NCI-H1092 treated with DMSO at 0.1 percent for 48 hours (cell line): ENCODE data around the gene FNBP1.

Experiments
- DNase-seq: peaks from one replicate; lab custom pipeline; 2025; lab: John Stamatoyannopoulos, UW

Gene FNBP1

GRCh38 chr9:129854588-129855110 is 188.3 kb downstream of the FNBP1 start:
- no peak for DNase-seq

DNA sequence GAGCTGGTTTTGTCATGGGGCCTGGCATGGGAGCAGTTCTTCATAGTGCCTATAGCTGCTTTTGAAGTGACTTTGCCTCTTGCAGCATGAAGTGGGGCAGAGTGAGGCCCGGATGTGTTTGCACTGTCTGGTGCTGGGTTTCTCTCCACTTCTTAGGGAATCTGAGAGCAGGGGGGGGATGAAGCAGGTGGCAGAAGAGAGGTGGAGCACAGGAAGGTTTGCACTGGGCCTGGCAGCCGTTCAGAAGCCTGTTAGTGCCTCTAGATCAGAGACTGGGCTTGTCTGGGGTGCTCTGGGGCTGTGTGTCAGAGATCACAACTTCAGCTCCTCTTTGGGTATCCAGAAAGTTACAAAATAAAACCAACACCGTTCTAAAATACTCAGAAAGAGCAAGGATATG is 189.4 kb downstream of the FNBP1 start:
- no peak for DNase-seq

GRCh38 chr9:129852579-129852978 is 190.4 kb downstream of the FNBP1 start:
- DNase-seq, result no peak

DNA sequence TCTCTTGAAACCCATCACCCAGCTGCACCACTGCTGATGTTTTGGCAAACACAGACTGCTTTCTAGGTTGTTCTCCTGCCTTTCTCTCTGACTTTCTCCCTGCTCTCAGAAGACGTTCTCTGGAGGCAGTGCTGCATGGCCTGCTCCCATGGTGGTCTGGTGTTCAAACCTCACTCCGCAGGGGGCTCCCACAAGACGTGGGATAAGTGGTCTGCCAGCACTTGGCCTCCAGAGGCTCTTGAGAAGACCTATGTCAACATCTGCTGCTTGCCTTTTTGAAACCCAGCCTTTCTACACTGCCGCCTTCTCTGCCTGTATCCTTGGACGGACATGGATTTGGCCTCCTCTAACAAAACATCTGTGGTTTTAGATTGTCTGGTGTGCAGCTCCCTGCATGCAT is 191.2 kb downstream of the FNBP1 start:
- no peak for DNase-seq

DNA sequence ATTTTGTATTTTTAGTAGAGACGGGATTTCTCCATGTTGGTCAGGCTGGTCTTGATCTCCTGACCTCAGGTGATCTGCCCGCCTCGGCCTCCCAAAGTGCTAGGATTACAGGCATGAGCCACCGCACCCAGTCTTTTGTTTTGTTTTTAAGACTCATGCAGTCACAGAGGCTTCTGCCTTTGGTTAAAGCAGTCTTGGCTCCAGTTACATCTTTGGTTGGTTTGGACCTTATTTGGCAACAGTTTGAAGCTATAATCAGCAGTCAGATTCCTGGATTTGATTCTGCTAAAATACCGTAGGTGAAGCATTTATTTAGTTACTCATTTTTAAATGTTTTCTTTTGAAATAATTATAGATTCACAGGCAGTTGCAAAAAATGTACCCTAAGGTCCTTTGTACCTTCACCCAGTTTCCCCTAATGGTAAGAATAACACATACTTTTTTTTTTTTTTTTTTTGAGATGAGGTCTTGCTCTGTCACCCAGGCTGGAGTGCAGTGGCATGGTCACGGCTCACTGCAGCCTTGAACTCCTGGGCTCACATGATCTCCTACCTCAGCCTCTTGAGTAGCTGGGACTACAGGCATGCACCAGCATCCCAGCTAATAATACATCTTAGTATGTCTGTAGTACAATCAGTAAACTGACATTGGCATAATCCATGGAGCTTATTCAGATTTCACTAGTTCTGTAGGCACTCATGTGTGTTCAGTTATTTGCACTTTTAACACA is 192.0 kb downstream of the FNBP1 start:
- DNase-seq, result no peak

DNA sequence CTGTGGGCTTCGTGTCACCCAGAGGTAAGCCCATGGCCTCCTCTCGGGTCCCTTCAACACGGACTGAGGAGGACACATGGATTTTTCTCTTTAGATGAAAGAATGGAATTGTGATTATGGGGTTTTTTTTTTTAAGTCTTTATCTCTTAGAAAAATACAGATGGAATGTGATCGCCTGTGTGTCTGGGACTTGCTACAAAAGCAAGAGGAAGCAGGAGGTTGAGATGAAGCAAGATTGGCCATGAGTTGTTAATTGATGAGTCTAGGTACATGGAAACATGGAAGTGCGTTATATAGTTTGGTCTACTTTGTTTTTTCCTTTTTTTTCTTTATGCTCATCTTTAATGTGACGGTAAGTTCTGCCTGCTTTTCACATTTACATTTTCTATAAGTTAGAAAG is 193.1 kb downstream of the FNBP1 start:
- DNase-seq, result no peak

GRCh38 chr9:129848712-129849441 is 194.1 kb downstream of the FNBP1 start:
- DNase-seq, result no peak

DNA sequence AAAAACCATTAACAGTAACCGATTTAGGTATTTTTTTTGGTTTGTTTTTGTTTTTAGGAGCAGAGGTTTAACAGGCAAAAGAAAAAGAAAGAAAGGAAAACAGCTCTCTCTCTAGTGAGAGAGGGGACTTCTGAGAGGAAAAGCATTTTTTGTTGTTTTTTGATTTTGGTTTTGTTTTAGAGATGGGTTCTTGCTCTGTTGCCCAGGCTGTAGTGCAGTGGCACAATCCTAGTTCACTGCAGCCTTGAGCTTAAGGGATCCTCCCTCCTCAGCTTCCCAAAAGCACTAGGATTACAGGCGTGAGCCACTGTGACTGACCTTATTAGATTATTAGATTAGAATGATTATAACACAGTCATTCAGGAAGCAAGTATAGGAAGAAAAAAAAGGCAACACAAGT is 197.6 kb downstream of the FNBP1 start:
- DNase-seq, result no peak

- DNase-seq, result no peak
Measured at GRCh38 chr9:129841071-129841470, 201.9 kb downstream of the FNBP1 start.

DNA sequence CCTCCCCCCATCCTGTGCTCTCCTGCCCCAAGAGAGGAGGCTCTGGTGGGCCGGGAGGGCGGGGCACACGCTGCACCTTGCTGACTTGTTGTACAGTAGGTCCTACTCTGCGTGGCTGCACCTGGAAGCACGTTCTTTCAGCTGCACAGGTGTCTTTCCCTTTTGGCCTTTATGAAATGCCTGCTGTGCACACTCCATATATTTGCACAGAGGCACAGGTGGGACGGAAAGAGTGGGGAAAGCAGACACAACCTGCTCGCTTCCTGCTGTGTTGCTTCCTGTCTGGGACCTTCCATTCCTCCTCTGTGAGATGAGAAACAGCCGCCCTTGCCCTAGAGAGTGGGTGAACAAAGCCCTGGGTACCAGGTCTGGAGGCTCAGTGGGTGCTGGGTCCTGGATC is 203.0 kb downstream of the FNBP1 start:
- peak; percentile 49 for DNase-seq

GRCh38 chr9:129839324-129840023 is 203.5 kb downstream of the FNBP1 start:
- DNase-seq, result peak; percentile 40

GRCh38 chr9:129838707-129839259 is 204.2 kb downstream of the FNBP1 start:
- no peak for DNase-seq
